Thymus (tissue), 11 donors: ENCODE measurements around the gene UBE2V1. TPM values are rescaled to one million over a fixed set of nuclear protein-coding genes. Genes with fewer than 3 reads are reported as not detected.

Experiments
- DNase-seq, 9 donors: peaks; one replicate each; pipeline ENCODE4 v3.0.0-alpha.2; 2013; ENCODE audit warnings: low spot score in 9 of 9, low read depth in 6 of 9, missing footprints in 1 of 9
- H3K27ac ChIP-seq, 2 donors: one replicate each; pipeline ENCODE4 v1.5.1; 2013; ENCODE audit warnings: control low read depth in 1 of 2, low read depth in 1 of 2, low read length in 1 of 2, mild to moderate bottlenecking in 1 of 2, moderate library complexity in 1 of 2
- H3K27me3 ChIP-seq, 2 donors: one replicate each; pipeline ENCODE4 v1.5.1; 2013; ENCODE audit warnings: low read length in 1 of 2; ENCODE audit not compliant: control insufficient read depth in 2 of 2, insufficient read depth in 1 of 2
- H3K36me3 ChIP-seq, 2 donors: one replicate each; pipeline ENCODE4 v1.5.1; 2013; ENCODE audit warnings: low read length in 1 of 2, mild to moderate bottlenecking in 1 of 2, moderate library complexity in 1 of 2; ENCODE audit not compliant: control insufficient read depth in 2 of 2, insufficient read depth in 2 of 2
- H3K4me1 ChIP-seq, 2 donors: one replicate each; pipeline ENCODE4 v1.5.1; 2013; ENCODE audit warnings: low read length in 2 of 2; ENCODE audit not compliant: control insufficient read depth in 2 of 2, insufficient read depth in 2 of 2
- H3K4me3 ChIP-seq, 2 donors: one replicate each; pipeline ENCODE4 v1.5.1; 2013; ENCODE audit warnings: low read length in 2 of 2, control low read depth in 1 of 2, mild to moderate bottlenecking in 1 of 2
- H3K9me3 ChIP-seq, 2 donors: one replicate each; pipeline ENCODE4 v1.5.1; 2013; ENCODE audit warnings: low read length in 1 of 2, mild to moderate bottlenecking in 1 of 2; ENCODE audit not compliant: control insufficient read depth in 2 of 2, insufficient read depth in 1 of 2
- WGBS: extraction: QIAGEN DNeasy Blood & Tissue Kit; methylation state at CpG from one replicate; pipeline ENCODE4 v1.1.7; 2013; 5-methylcytosine and 5-hydroxymethylcytosine counted together
- polyA plus RNA-seq: library from polyadenylated mRNA; stranded (reverse); fragments of 200-250 nt; gene quantifications from one replicate; pipeline ENCODE4 v1.2.3, GENCODE V29; 2013
- total RNA-seq: library from RNA; stranded (reverse); fragments of 120-200 nt; gene quantifications from one replicate; pipeline ENCODE4 v1.2.4, GENCODE V29; 2013
- donor health status: healthy.

UBE2V1 gene
- total and polyA plus RNA-seq, 2 donors = 33.8 to 81.3 TPM

DNA sequence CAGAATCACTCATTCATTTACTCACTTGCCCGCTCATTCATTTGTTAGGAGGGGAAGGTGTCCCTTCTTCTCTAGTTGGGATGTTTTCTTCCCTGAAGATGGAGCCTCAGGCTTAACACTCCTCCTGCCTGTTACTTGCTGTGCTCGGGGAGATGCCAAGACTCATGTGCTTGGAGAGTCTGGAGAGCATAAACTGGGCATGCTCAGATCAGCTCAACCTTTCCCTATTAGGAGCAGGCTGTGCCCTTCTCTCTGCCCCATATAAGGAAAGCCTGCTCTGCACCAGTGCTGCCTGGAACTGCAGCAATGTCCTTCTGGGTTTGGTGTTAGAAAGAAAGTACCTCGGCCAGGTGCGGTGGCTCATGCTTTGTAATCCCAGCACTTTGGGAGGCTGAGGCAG, 18.0 kb upstream of the UBE2V1 start:
- WGBS = 99% methylated on average over 4 of the region's 4 CpGs
- no peaks in the 10 kb centered on the region for H3K4me1 ChIP-seq

DNA sequence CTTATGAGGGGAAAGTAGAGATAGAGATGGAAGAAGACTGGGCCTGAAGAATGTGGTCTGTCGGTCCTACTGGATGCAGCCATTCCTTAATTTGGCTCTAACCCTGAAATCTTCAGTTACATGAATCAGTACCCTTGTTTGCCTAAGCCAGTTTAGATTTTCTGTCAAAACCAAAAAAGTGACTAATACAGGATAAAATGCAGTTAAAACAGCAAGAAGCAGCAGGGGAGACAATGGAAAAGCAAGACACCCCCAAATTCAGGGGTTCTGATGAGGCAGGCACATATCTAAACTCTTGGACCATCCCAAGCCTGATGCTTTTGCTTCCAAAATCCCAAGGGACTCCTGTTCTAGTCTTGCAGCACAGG, 17.4 kb upstream of the UBE2V1 start:
- H3K27ac ChIP-seq = no peak overlapping the region
- 100% methylated on average over 1 of the region's 1 CpG for WGBS
- H3K4me1 ChIP-seq = no peaks in the 10 kb centered on the region

More for the DNA sequence above, 18.0 kb upstream of the UBE2V1 start:
- DNase-seq = no peak
- Histone ChIP-seq H3K9me3 (no peaks in the 10 kb centered on the region), H3K36me3 (peaks cover 62 to 66% of the 10 kb centered on the region in 2 donors), H3K27me3 (no peaks in the 10 kb centered on the region), H3K4me3 (no peak overlapping the region), H3K27ac (no peak overlapping the region)

DNA sequence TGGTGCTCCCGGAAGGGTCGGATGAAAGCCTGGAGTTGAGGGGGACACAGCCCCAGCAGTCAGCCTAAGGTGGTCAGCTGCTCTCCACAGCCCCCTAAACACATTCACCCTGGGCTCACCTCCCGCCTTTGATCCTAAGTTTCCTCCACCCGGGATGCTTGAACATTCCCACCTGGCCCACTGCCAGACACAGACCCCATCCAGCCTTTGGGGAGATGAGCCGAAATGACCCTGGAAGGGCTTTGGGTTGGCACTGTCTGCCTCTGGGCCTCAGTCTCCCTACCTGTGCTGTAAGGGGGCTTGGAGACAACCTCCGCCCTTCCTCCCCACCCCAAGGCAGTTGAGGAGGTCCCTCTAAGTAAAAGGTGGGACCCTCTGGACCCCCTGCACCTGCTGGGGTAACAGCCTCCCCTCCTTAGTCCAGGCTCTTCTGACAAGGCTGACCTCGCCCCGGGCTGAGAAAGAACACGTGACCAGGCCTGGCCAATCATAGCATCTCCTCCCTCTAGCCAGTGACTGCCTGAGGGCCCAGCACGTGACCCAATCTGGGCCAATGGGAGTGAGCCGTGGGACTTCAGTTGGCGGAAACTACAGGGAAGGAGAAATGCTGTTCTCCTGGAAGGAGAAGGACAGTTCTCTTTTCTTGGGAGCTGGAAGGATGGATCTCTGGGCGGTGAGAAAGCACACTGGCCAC, 16.9 kb upstream of the UBE2V1 start:
- H3K36me3 ChIP-seq = peaks cover 70% of the 10 kb centered on the region in 2 donors
- DNase-seq = no peak
- no peaks in the 10 kb centered on the region for H3K4me1 ChIP-seq
- H3K27ac ChIP-seq = no peak overlapping the region
- H3K27me3 ChIP-seq = no peaks in the 10 kb centered on the region
- 95% methylated on average over 13 of the region's 13 CpGs for WGBS
- no peak overlapping the region for H3K4me3 ChIP-seq
- H3K9me3 ChIP-seq = no peaks in the 10 kb centered on the region

More for the DNA sequence above, 17.4 kb upstream of the UBE2V1 start:
- H3K36me3 ChIP-seq = peaks cover 65 to 68% of the 10 kb centered on the region in 2 donors
- H3K27me3 ChIP-seq = no peaks in the 10 kb centered on the region
- no peaks in the 10 kb centered on the region for H3K9me3 ChIP-seq
- no peak for DNase-seq
- no peak overlapping the region for H3K4me3 ChIP-seq

GRCh38 chr20:50128520-50128905, 15.6 kb upstream of the UBE2V1 start:
- no peak for DNase-seq
- peaks cover 70 to 78% of the 10 kb centered on the region in 2 donors for H3K36me3 ChIP-seq
- WGBS = 98% methylated on average over 8 of the region's 8 CpGs
- no peaks in the 10 kb centered on the region for H3K9me3 ChIP-seq
- H3K4me1 ChIP-seq = no peaks in the 10 kb centered on the region
- no peaks in the 10 kb centered on the region for H3K27me3 ChIP-seq
- no peak overlapping the region for H3K4me3 ChIP-seq
- H3K27ac ChIP-seq = no peak overlapping the region

- H3K27me3 ChIP-seq = no peaks in the 10 kb centered on the region
- H3K9me3 ChIP-seq = no peaks in the 10 kb centered on the region
- H3K36me3 ChIP-seq = peaks cover 67 to 78% of the 10 kb centered on the region in 2 donors
- no peak overlapping the region for H3K4me3 ChIP-seq
- WGBS = 96% methylated on average over 28 of the region's 28 CpGs
- H3K27ac ChIP-seq = no peak overlapping the region
- DNase-seq = no peak
- no peaks in the 10 kb centered on the region for H3K4me1 ChIP-seq
These were observed 14.9 kb upstream of the UBE2V1 start for GRCh38 chr20:50127587-50128519.

GRCh38 chr20:50126662-50127061, 13.7 kb upstream of the UBE2V1 start:
- no peak for DNase-seq
- WGBS = 91% methylated on average over 4 of the region's 4 CpGs

GRCh38 chr20:50125279-50125678, 12.3 kb upstream of the UBE2V1 start:
- Histone ChIP-seq H3K4me1 (no peaks in the 10 kb centered on the region), H3K4me3 (no peak overlapping the region), H3K36me3 (peaks cover 55 to 58% of the 10 kb centered on the region in 2 donors), H3K27ac (no peak overlapping the region), H3K27me3 (no peaks in the 10 kb centered on the region), H3K9me3 (no peaks in the 10 kb centered on the region)
- over 99% methylated on average over 3 of the region's 3 CpGs for WGBS
- no peak for DNase-seq

More at GRCh38 chr20:50126662-50127061, 13.7 kb upstream of the UBE2V1 start:
- no peaks in the 10 kb centered on the region for H3K4me1 ChIP-seq
- no peaks in the 10 kb centered on the region for H3K9me3 ChIP-seq
- peaks cover 61 to 70% of the 10 kb centered on the region in 2 donors for H3K36me3 ChIP-seq
- no peaks in the 10 kb centered on the region for H3K27me3 ChIP-seq
- no peak overlapping the region for H3K27ac ChIP-seq
- no peak overlapping the region for H3K4me3 ChIP-seq

DNA sequence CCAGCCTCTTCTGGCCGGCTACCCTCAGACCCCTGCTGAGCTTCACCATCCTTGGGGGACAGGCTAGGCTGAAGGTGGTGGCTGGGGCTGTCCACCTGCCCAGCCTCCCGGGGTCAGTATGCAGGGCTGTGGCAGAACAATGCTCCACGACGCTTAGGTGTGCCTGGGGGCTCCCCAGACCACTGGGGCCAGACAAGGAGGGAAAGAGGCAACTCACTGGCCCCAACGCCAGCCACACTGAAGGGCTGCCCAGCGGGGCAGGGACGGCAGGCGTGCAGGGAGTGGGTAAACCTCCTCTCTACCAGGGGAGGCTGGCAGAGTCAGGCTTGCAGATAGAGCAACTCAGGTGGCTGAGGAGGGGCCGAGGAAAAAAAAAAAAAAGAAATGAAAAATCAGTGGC, 11.5 kb upstream of the UBE2V1 start:
- H3K9me3 ChIP-seq = no peaks in the 10 kb centered on the region
- DNase-seq = no peak
- H3K27me3 ChIP-seq = no peaks in the 10 kb centered on the region
- no peak overlapping the region for H3K27ac ChIP-seq
- no peak overlapping the region for H3K4me3 ChIP-seq
- H3K4me1 ChIP-seq = no peaks in the 10 kb centered on the region
- H3K36me3 ChIP-seq = peaks cover 49 to 56% of the 10 kb centered on the region in 2 donors
- WGBS = 96% methylated on average over 9 of the region's 9 CpGs

DNA sequence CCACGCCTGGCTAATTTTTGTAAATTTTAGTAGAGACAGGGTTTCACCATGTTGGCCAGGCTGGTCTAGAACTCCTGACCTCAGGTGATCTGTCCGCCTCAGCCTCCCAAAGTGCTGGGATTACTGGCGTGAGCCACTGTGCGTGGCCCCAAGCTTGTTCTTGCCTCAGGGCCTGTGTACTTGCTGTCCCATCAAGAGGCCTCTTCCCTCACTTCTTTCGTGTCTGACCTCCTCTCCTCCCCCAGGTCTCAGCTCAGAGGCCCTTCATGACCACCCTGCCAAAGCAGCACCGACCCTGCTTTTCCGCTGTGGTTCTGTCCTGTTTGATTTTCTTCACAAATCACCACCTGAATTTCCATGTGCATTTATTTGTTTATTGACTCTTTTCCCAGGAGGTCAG, 10.5 kb upstream of the UBE2V1 start:
- peaks cover 38 to 45% of the 10 kb centered on the region in 2 donors for H3K36me3 ChIP-seq
- WGBS = 98% methylated on average over 7 of the region's 7 CpGs

More for the DNA sequence above, 10.5 kb upstream of the UBE2V1 start:
- no peak for DNase-seq
- Histone ChIP-seq H3K27me3 (no peaks in the 10 kb centered on the region), H3K9me3 (no peaks in the 10 kb centered on the region), H3K4me3 (no peak overlapping the region), H3K4me1 (no peaks in the 10 kb centered on the region), H3K27ac (no peak overlapping the region)
